Tibial nerve (tissue), 3 donors: ENCODE results near the gene DHRSX.

ENCODE experiments used
- POLR2A ChIP-seq, 2 donors: fragments of 450-650 bp; IDR thresholded peaks; one replicate each; pipeline ENCODE4 v1.6.1; 2017; ENCODE audit warnings: antibody characterized with exemption in 2 of 2, mild to moderate bottlenecking in 2 of 2, moderate library complexity in 2 of 2
- TF ChIP-seq, protein P1 (sequence below), 5 experiments: fragments of 200-600 bp in 3 of 5; fragments of 450-650 bp in 2 of 5; sonication (generic) in 3 of 5; IDR thresholded peaks; one replicate each; pipeline ENCODE4 v1.5.1; 2016 to 2019; ENCODE audit warnings: antibody characterized with exemption in 5 of 5, mild to moderate bottlenecking in 3 of 5, moderate library complexity in 2 of 5

- TF ChIP-seq, protein P1, sequence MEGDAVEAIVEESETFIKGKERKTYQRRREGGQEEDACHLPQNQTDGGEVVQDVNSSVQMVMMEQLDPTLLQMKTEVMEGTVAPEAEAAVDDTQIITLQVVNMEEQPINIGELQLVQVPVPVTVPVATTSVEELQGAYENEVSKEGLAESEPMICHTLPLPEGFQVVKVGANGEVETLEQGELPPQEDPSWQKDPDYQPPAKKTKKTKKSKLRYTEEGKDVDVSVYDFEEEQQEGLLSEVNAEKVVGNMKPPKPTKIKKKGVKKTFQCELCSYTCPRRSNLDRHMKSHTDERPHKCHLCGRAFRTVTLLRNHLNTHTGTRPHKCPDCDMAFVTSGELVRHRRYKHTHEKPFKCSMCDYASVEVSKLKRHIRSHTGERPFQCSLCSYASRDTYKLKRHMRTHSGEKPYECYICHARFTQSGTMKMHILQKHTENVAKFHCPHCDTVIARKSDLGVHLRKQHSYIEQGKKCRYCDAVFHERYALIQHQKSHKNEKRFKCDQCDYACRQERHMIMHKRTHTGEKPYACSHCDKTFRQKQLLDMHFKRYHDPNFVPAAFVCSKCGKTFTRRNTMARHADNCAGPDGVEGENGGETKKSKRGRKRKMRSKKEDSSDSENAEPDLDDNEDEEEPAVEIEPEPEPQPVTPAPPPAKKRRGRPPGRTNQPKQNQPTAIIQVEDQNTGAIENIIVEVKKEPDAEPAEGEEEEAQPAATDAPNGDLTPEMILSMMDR (IDR thresholded peaks at IDR 0.05) = no peak
- TF ChIP-seq POLR2A (IDR thresholded peaks at IDR 0.05) = no peak
Observed at GRCh38 chrX:2183193-2183725, 317.5 kb downstream of the DHRSX start.
